Measurements from ENCODE around the gene MAN2C1. TPM values are rescaled to one million over a fixed set of nuclear protein-coding genes. Genes with fewer than 3 reads are reported as not detected.

Gene MAN2C1
- total RNA-seq, 1 donor from 2014 or later, result 198 TPM

DNA sequence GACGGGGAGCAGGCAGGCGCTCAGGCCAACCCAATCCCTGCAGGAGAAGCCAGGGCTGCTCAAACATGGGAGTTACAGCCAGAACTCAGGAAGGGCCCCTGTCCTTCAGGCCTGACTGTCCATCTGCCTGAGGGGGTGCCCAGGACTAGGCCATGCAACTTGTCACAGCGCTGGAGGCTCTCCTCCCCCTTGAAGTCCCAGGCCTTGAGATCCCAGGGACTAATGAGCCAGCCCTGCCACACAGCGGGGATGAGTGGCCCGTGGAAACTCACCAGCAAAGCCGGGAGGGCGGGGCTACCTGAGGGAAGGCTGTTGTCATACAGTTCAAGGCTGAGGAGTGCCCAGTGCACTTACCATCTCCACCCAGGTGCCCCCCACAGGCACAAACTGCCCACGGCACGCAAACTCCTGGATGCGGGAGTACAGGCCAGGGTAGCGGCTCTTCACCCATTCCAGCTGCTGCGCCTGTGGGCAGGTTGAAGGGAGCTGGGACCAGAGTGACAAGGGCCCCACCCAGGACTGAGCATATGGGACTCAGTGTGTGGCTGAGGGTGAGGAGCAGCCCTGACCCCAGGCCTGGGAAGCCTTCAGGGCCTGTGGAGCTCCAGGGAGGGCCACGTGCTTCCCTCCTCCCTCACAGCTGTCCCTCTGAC lies 6.3 kb downstream of the MAN2C1 start:
- intact Hi-C loops (cut with DNase I), result no loop called here
- H3K36me3 ChIP-seq, result peaks cover 0 to 51% of the 10 kb centered on the region in 2 donors

GRCh38 chr15:75361361-75361988 lies 6.9 kb downstream of the MAN2C1 start:
- H3K36me3 ChIP-seq, result peaks cover 0 to 51% of the 10 kb centered on the region in 2 donors
- H3K4me1 ChIP-seq, result no peaks in the 10 kb centered on the region
- no peaks in the 10 kb centered on the region for H3K9me3 ChIP-seq
- no peak overlapping the region for H3K27ac ChIP-seq
- intact Hi-C loops (cut with DNase I), result no loop called here
- H3K4me3 ChIP-seq, result no peak overlapping the region
- H3K27me3 ChIP-seq, result no peaks in the 10 kb centered on the region
- no peak for DNase-seq (ENCODE audit: extremely low spot score in 2 of 2)
- no peak for TF ChIP-seq POLR2AphosphoS5 (IDR thresholded peaks at IDR 0.05; ENCODE audit: insufficient read depth in 1 of 2, low read depth in 1 of 2)
- TF ChIP-seq CTCF (IDR thresholded peaks at IDR 0.05), result no peak
- TF ChIP-seq POLR2A (IDR thresholded peaks at IDR 0.05), result no peak

More for the DNA sequence above, 6.3 kb downstream of the MAN2C1 start:
- peaks cover under 1% of the 10 kb centered on the region for H3K4me1 ChIP-seq
- H3K4me3 ChIP-seq, result no peak overlapping the region
- H3K27ac ChIP-seq, result no peak overlapping the region
- H3K27me3 ChIP-seq, result no peaks in the 10 kb centered on the region
- H3K9me3 ChIP-seq, result no peaks in the 10 kb centered on the region
- no peak for DNase-seq (ENCODE audit: extremely low spot score in 2 of 2)
- TF ChIP-seq POLR2AphosphoS5 (IDR thresholded peaks at IDR 0.05; ENCODE audit: insufficient read depth in 1 of 2, low read depth in 1 of 2), result no peak
- TF ChIP-seq POLR2A (IDR thresholded peaks at IDR 0.05), result no peak
- TF ChIP-seq CTCF (IDR thresholded peaks at IDR 0.05), result no peak

- intact Hi-C loops (cut with DNase I), result no loop called here
- H3K9me3 ChIP-seq, result no peaks in the 10 kb centered on the region
- H3K4me1 ChIP-seq, result no peaks in the 10 kb centered on the region
- H3K27ac ChIP-seq, result no peak overlapping the region
- no peaks in the 10 kb centered on the region for H3K27me3 ChIP-seq
- DNase-seq (ENCODE audit: extremely low spot score in 2 of 2), result no peak
- no peak overlapping the region for H3K4me3 ChIP-seq
- peaks cover 0 to 51% of the 10 kb centered on the region in 2 donors for H3K36me3 ChIP-seq
- TF ChIP-seq CTCF (IDR thresholded peaks at IDR 0.05) (no peak), POLR2AphosphoS5 (IDR thresholded peaks at IDR 0.05; ENCODE audit: insufficient read depth in 1 of 2, low read depth in 1 of 2) (no peak), POLR2A (IDR thresholded peaks at IDR 0.05) (no peak)
Measured at GRCh38 chr15:75360856-75361255, 7.6 kb downstream of the MAN2C1 start.

DNA sequence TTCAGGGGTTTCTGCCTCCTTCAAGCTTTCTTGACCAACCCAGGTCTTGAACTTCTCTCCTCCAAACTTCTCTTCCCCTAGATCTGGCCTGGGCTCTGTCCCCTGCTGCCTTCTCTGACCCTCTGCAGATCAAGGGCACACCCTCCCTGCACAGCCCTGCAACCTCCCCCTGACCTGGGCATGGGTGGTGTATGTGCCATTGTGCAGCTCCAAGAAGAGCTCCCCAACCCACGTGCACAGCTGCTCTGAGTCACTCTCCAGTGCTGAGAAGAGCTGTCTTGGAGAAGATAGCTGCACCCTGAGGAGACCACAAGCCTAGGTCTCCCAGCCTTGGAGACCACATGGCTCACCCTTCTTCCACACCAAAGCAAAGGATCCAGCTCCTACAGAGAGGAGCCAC lies 8.0 kb downstream of the MAN2C1 start:
- TF ChIP-seq CTCF (IDR thresholded peaks at IDR 0.05) (no peak), POLR2A (IDR thresholded peaks at IDR 0.05) (no peak), POLR2AphosphoS5 (IDR thresholded peaks at IDR 0.05; ENCODE audit: insufficient read depth in 1 of 2, low read depth in 1 of 2) (no peak)
- Histone ChIP-seq H3K36me3 (peaks cover 0 to 51% of the 10 kb centered on the region in 2 donors), H3K27ac (no peak overlapping the region), H3K4me1 (no peaks in the 10 kb centered on the region), H3K4me3 (no peak overlapping the region), H3K9me3 (no peaks in the 10 kb centered on the region), H3K27me3 (no peaks in the 10 kb centered on the region)
- intact Hi-C loops (cut with DNase I), result no loop called here
- DNase-seq (ENCODE audit: extremely low spot score in 2 of 2), result no peak
